Raji (cell line): ENCODE data around the gene ATG2A.

Experiments used
- POLR2A ChIP-seq: IDR thresholded peaks from 2 replicates; pipeline ENCODE4 v1.6.1; 2011; ENCODE audit warnings: low read depth, low read length, control low read depth; ENCODE audit not compliant: insufficient read depth

Gene ATG2A

DNA sequence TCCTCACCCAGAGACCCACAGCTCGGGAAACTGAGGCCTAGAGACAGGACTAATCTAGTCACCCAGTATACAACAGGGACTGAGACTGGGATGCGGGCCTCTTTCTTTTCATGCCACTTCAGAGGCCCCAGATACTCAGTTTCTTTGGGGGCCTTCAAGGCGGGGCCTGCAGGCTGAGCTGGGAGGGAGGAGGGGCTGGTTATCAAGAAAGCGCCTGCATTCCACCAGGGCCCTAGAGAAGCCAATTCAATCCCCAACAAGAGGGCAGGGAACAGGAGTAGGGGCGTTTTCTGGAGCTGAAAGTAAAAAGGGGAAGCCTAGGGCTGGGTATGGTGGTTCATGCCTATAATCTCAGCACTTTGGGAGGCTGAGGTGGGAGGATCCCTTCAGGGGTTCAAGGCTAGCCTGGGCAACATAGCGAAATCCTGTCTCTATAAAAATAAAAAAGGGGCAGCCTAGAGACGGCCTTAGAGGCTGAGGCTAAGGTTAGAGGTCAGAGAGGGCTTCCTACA lies 1.6 kb downstream of the ATG2A start:
- TF ChIP-seq POLR2A, result no peak

DNA sequence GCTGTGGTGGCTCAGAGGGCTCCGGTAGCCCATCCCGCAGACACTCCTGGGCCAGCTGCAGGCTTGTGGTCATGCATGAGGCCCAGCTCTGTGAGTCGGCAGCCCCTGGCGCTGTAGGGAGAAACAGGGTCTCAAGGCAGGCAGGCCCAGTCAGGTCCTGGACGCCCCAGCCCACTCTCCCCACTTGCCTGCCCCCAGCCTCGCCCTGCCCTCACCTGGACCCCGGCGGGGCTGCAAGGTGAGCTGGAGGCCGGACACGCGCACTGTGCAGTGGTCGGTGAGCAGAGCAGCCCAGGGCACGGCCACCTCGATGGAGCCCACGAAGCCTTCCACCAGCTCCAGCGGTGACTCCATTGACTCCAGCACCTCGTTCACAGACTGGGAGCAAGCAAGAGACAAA lies 2.9 kb downstream of the ATG2A start:
- TF ChIP-seq POLR2A, result no peak

DNA sequence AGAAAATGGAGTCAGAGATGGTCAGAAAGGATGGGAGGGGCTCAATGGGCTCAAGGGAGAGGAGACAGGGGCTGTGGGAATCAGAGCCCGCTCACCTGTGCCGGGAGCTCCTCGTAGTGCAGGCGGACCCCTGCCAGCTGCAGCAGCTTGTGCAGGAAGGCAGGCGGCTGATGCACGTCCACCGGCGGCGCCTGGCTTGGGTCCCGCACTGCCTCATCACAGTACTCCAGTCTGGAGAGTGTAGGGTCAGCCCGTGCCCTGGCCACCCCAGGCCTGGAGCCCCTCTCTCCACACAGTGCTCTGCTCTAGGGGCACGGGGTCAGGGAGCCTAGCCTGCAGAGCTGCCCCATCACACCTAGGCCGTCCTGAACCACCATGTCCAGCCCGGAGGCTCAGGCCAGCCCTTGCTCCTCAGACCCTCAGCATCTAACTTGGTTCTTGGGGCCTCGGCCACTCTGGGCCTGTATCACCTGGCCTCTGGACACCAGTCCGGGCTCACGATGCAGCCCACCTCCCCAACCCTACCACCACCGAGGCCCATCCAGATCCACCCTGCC lies 3.8 kb downstream of the ATG2A start:
- no peak for TF ChIP-seq POLR2A

DNA sequence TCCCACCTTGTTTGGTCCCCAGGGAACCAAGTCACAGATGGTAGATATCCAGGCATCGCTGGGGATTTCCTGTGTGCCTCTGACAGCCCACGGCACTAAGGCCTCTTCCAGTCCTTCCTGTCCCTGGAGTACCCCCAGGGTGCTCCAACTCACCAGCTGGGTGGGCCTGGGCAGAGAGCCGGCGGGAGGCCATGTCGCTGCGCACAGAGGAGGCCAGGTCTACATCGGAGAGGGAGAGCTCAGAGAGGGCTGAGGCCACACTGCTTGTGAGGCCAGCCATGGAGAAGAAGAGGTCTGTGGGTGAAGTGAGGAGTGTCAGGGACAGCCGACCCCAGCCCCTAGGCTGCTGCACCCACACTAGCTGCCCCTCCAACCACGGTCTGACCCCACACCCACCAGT lies 5.3 kb downstream of the ATG2A start:
- no peak for TF ChIP-seq POLR2A

DNA sequence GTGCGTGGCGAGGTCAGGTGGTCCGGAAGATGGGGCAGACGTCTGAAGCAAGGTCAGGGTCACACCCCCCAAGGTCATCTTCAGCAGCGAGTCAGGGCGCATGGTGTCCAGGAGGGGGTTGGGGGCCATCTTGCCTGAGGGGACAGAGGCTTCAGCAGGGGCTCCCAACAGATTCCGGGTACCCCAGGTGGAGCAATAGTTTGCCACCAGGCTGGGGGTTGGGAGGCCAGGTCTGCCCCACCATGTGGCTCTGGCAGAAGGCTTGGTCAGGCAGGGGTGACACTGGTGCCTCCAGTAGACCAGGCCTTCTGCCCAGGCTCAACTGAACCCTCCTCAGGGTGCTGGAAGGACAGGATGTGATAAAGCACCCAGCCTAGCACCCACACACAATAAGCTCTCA lies 5.9 kb downstream of the ATG2A start:
- no peak for TF ChIP-seq POLR2A

DNA sequence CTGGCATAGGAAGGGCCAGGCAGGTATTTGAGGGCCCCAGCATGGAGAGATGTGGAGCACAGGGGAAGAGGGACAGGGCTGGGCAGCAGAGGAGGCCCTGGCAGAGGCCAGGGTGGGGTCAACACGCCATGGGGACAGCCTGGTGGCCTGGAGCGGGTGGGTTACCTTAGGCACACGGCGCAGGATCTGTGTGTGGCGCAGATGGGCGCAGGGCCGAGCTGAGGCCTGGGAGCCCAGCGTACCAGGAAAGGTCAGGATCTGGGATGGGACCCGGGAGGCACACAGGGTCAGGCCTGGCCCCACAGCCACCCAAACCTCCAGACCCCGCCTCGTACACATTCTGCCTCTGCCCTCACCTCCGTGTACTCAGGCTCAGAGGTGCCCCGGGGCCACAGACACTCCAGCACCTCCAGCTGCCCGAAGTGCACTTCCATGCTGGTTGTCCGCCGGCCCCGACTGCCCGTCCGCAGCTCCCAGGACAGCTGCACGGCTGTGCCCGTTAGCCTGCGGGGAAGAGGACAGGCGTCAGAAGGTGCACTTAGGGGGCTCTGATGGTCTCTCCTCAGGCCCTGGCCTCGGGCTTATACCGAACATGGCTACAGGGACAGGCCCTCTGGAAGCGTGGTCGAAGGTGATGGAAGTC lies 6.4 kb downstream of the ATG2A start:
- no peak for TF ChIP-seq POLR2A

DNA sequence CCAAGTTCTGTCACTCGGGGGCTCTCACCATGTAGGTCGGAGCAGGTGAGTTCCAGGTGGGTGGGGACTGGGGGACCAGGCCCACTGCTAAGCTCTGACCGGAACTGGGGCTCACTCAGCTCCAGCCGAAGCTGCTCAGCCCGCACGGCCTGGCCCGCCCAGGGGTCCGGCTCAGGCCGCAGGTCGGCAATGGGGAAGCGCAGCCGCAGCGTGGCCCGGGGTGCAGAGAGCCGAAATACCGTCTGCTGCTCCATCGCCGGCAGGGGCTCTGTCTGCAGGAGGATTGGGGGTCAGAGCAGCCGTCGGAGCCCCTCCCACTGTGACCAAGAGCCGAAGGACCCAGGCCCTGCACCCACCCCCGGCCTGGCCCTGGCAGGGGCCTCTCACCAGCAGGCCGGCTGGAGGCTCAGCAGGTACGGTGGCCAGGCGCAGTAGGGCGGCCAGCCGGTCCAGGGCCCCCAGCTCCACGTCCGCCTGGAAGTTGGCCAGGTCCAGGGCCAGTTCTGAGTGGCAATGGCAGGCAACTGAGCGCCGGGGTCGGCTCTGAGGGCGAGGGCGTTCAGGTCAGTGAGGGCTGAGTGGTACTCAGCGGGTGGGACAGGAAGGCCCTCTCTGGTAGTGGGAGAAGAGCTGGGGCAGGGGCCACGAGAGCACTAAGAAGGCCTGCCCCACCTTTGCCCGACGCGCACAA lies 7.2 kb downstream of the ATG2A start:
- no peak for TF ChIP-seq POLR2A

DNA sequence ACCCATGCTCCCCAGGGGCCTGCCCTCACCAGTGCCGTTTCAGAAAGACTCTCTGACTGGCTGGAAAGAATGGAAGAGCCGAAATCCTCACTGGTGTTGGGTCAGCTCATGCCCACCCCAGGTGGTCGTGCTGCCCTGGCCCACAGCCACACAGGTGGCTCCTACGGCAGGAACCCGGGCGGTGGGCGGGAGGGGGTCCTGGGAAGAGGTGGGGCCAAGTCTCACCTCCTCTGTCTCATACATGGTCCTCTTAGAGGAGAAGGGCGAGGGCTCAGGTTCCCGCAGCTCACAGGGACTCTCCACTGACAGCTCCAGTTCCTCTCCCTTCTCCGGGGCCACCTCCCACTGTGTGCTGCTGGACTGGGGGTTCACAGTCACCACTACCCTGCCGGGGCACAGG lies 8.2 kb downstream of the ATG2A start:
- no peak for TF ChIP-seq POLR2A

DNA sequence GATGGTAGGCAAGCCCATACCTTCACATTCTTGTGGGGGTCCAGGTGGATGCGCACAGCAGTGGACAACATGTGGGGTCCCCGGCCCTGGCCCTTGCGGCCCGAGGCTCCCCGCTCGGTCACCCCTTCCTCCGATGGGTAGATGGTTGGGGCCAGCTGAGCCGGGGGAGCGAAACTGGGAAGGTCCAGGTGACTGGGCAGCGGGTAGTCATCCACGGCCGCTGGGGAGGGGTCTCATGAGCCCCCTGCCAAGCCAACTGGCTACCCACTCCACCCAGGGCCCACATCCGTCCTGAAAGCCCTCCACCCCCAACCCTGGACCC lies 10.7 kb downstream of the ATG2A start:
- TF ChIP-seq POLR2A, result no peak

DNA sequence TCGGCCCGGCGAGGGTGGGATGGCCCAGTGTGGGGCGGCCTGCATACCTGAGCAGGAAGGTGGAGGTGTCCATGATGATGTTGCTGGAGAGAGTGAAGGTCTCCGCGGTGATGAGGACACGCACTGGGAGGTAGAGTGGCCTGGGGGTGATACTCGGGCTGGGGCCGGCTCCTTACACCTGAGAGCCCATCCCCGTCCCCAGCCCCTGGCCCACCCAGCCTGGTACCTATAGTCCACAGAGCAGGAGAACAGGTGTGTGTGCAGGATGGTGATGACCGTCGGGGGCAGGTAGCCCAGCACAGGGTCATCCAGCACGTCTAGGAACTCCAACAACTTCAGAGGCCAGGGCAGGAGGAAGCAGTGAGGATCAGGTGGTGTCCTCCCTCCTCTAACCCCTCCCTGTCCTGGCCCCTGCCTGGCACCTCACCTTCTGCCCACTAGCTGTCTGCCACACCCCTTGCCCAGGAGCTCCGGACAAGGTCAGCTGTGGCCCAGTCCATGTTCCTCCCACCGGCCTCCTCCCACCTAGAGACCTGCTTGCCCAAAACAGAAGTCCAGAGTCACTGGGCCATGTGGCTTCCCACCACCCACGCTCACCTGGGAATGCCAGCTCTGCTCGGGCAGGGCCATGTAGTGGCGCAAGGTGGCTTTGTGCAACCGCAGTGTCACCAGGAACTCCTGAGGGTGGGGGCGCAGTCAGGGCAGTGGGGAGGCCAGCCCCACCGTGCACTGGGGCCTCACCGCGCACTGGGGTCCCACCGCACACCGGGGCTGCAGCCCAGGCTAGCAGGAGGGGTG lies 11.3 kb downstream of the ATG2A start:
- no peak for TF ChIP-seq POLR2A

DNA sequence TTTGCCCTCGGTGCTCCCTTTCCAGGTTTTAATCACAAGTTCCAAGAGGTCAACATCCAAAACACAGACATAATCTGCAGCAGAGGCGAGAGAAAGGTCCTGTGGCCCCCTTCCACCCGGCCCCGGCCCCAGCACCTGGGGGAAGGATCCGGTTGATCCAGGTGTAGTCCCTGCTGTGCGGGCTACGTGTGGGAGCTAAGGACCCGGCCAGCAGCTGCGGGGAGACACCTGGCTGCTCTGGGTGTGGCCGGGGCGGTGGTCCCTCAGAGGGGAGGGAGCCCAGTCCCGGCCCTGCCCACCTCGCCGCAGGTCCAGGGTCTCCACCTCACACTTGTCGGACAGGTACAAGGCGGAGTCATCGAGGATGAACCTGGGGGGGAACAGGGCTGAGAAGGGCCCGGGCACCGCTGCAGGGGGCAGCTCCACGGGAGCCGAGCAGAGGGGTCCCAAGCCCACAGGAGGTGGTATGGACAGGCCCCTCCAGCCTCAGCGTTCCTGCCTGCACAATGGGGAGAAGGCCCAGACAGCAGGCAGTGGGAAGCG lies 13.6 kb downstream of the ATG2A start:
- TF ChIP-seq POLR2A, result no peak

DNA sequence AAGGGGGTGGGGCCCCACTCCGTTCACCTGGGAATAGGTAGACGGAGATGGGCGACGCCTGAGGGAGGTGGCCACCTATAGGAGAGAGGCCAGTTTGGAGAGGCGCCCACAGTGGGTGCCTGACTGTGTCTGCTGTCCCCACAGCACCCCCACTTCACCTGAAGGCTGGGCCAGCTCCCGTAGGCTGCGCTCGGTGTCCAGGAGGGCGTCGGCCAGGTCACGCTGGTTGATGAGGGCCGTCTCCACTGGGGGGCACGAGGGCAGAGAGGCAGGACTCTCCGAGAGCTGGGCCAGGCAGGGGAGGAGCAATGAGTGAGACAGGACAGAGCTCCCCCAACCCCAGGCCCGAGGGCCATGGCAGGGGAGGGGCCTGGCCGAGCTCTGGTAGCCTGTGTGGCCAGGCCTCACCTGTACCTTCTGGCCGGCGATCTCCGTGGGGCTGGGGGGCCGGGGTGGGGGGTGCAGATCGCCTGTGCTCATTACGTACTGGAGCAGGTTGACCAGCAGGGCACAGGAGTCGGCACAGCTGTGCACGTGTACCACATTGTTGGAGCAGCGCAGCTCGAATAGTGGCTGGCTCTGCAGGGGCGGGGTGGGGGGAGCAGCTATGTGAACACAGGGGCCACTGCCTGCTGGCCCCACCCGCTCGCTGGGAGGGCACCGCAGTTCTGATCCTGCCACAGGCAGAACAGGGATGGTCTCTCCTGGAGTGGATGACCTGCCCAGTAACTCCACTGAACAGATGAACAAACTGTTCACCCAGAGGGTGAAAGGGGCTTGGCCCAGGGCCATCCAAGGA lies 14.7 kb downstream of the ATG2A start:
- no peak for TF ChIP-seq POLR2A

DNA sequence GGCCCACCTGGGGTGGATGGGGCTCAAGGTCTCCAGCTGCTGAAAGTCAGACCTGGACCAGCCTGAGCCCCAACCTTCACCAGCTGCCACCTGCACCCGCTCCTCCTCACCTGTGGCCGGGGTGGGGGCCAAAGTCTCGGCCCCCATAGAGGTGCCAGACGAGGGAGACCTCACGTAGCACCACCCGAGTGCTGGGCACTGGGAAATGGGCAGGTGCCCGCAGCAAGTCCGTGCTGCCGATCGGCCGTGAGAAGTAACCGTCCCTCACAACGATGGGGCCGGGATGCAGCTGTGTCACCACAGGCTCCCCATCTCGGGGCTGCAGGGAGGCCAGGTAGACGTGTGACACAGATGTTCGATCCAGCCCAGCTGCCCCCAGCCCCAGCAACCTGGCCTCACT lies 16.2 kb downstream of the ATG2A start:
- TF ChIP-seq POLR2A, result no peak

DNA sequence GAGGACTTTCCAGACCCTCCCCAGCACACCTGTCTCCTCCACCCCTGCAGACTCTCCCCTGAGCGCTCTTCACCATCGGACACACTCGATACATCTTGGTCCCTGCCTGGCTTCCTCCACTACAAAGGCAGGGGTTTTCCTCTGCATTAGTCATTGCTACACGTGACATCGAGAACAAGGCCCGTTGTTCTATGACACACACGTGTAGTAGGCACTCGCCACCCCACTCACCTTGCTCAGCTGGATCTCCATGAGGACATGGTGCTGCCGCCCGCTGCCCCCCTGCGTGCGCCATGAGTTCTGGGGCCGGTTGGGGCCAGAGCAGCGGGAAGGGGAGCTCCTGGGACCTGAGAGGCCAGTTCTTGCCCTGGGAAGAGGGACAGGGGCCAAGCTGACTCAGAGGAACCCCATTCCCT lies 16.7 kb downstream of the ATG2A start:
- no peak for TF ChIP-seq POLR2A

DNA sequence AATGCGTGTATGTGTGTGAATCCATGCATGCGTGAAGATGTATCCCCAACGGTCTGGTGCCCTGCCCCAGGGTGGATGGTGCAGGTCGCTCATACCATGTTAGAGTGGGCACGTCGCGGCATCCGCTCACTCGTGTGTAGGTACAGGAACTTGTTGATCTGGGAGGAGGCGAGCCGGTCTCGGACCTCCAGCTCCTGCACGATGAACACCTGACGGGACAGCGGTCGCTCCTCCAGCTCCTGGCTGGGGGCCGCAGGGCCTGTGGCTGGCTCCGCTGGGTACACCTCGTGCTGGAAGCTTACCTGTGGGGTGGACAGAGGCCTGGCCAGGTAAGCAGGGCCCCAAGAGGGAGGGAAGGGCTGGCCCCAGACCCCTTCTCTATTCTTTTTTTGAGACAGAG lies 18.5 kb downstream of the ATG2A start:
- TF ChIP-seq POLR2A, result no peak
